GM23338 (cell line): ENCODE measurements around the gene A4GNT. TPM values are rescaled to one million over a fixed set of nuclear protein-coding genes. Genes with fewer than 3 reads are reported as not detected.
A peak's percentile ranks its signal among the peaks of the same experiment; 100 is the strongest.

ENCODE experiments used
- ATAC-seq: fragments of 200-7000 bp; cut with Tn5 transposase; 3 replicates; pipeline ENCODE4 v1.9.1; 2020
- DNase-seq: peaks from one replicate; pipeline ENCODE4 v3.0.0-alpha.2; 2015; ENCODE audit warnings: low spot score
- H2AFZ ChIP-seq: fragments of 200-600 bp; sonication (generic); 2 replicates; pipeline ENCODE4 v1.8.0; 2016; ENCODE audit warnings: antibody characterized with exemption, mild to moderate bottlenecking, moderate library complexity
- H3F3A ChIP-seq: fragments of 200-600 bp; sonication (generic); replicated peaks from 2 replicates; pipeline ENCODE4 v1.8.0; 2017; ENCODE audit warnings: antibody characterized with exemption, mixed run types, low read depth
- H3K27ac ChIP-seq: fragments of 200-600 bp; sonication (generic); 2 replicates; pipeline ENCODE4 v1.6.1; 2016; ENCODE audit warnings: low read depth
- H3K27me3 ChIP-seq: fragments of 200-600 bp; sonication (generic); 2 replicates; pipeline ENCODE4 v1.8.0; 2016; ENCODE audit warnings: mild to moderate bottlenecking, mixed run types, moderate library complexity; ENCODE audit not compliant: insufficient read depth
- H3K36me3 ChIP-seq: fragments of 200-600 bp; sonication (generic); 2 replicates; pipeline ENCODE4 v1.8.0; 2016; ENCODE audit warnings: mild to moderate bottlenecking; ENCODE audit not compliant: insufficient read depth
- H3K4me1 ChIP-seq: fragments of 200-600 bp; sonication (generic); 2 replicates; pipeline ENCODE4 v1.8.0; 2016; ENCODE audit warnings: mild to moderate bottlenecking, moderate library complexity; ENCODE audit not compliant: insufficient read depth
- H3K4me2 ChIP-seq: fragments of 200-600 bp; sonication (generic); 2 replicates; pipeline ENCODE4 v1.7.1; 2017; ENCODE audit warnings: mixed run types
- H3K4me3 ChIP-seq: fragments of 200-600 bp; sonication (generic); 2 replicates; pipeline ENCODE4 v1.6.1; 2016; ENCODE audit warnings: mixed run types
- H3K79me2 ChIP-seq: fragments of 200-600 bp; sonication (generic); replicated peaks from 2 replicates; pipeline ENCODE4 v1.8.0; 2017; ENCODE audit warnings: mild to moderate bottlenecking; ENCODE audit not compliant: insufficient read depth
- H3K9me2 ChIP-seq: fragments of 200-600 bp; sonication (generic); 2 replicates; pipeline ENCODE4 v1.8.0; 2017; ENCODE audit not compliant: insufficient read depth
- H4K20me1 ChIP-seq: fragments of 200-600 bp; sonication (generic); replicated peaks from 2 replicates; pipeline ENCODE4 v1.8.0; 2017; ENCODE audit warnings: mild to moderate bottlenecking; ENCODE audit not compliant: insufficient read depth
- H3K27ac Mint-ChIP-seq: 2 replicates; pipeline ENCODE4 v1.8.0; 2020; ENCODE audit warnings: inconsistent platforms, mild to moderate bottlenecking, moderate library complexity, mixed read lengths
- H3K27me3 Mint-ChIP-seq: 3 replicates; pipeline ENCODE4 v1.8.0; 2022; ENCODE audit warnings: low read depth, mild to moderate bottlenecking, moderate library complexity, mixed read lengths, inconsistent platforms; ENCODE audit not compliant: insufficient read depth, poor library complexity
- H3K36me3 Mint-ChIP-seq: 3 replicates; pipeline ENCODE4 v1.8.0; 2021; ENCODE audit warnings: low read depth, mild to moderate bottlenecking, inconsistent platforms, moderate library complexity, mixed read lengths
- H3K4me1 Mint-ChIP-seq: 3 replicates; pipeline ENCODE4 v1.8.0; 2020; ENCODE audit warnings: mild to moderate bottlenecking, inconsistent platforms, mixed read lengths
- H3K4me3 Mint-ChIP-seq: 3 replicates; pipeline ENCODE4 v1.8.0; 2021; ENCODE audit warnings: moderate library complexity, mild to moderate bottlenecking, inconsistent platforms, mixed read lengths
- H3K9me3 Mint-ChIP-seq: 3 replicates; pipeline ENCODE4 v1.8.0; 2020; ENCODE audit warnings: moderate library complexity, mild to moderate bottlenecking, inconsistent platforms, mixed read lengths
- JUNB ChIP-seq: IDR thresholded peaks from one replicate; pipeline ENCODE4 v1.6.1; 2016; ENCODE audit warnings: antibody characterized with exemption; ENCODE audit not compliant: unreplicated experiment
- STAT1 ChIP-seq: IDR thresholded peaks from one replicate; pipeline ENCODE4 v1.6.1; 2016; ENCODE audit warnings: antibody characterized with exemption; ENCODE audit not compliant: unreplicated experiment
- polyA plus RNA-seq: library from polyadenylated mRNA; unstranded; fragments of >200 nt; fragmentation: Nextera tagmentation; extraction: Ambion mirVana; gene quantifications from 2 replicates; pipeline ENCODE4 v1.2.1, GENCODE V29; 2016
- total RNA-seq: library from RNA; depleted of rRNA; stranded (reverse); fragments of >200 nt; shearing (Covaris generic); gene quantifications from 2 replicates; pipeline ENCODE4 v1.2.3, GENCODE V29; 2014
- TF ChIP-seq, protein P1 (sequence below), 2 experiments: fragments of 200-600 bp in 1 of 2; sonication (generic) in 1 of 2; conservative IDR thresholded peaks; 2 replicates each; pipeline versions ENCODE4 v1.5.1 to v1.6.1; 2016 to 2017; ENCODE audit warnings: antibody characterized with exemption in 2 of 2, low read depth in 2 of 2, mild to moderate bottlenecking in 2 of 2, moderate library complexity in 1 of 2
- TF ChIP-seq, protein P2 (sequence below): IDR thresholded peaks from 2 replicates; pipeline ENCODE4 v1.6.1; 2016; ENCODE audit warnings: antibody characterized with exemption
- TF ChIP-seq, protein P3 (sequence below): IDR thresholded peaks from one replicate; pipeline ENCODE4 v1.6.1; 2018; ENCODE audit warnings: antibody characterized with exemption; ENCODE audit not compliant: unreplicated experiment
- TF ChIP-seq, protein P4 (sequence below): fragments of 250-450 bp; sonication (Bioruptor Pico); IDR thresholded peaks from 2 replicates; pipeline ENCODE4 v1.5.0; 2020; ENCODE audit warnings: mild to moderate bottlenecking, moderate library complexity

The A4GNT gene
- total and polyA plus RNA-seq, 2 experiments from 2014 or later: not detected

DNA sequence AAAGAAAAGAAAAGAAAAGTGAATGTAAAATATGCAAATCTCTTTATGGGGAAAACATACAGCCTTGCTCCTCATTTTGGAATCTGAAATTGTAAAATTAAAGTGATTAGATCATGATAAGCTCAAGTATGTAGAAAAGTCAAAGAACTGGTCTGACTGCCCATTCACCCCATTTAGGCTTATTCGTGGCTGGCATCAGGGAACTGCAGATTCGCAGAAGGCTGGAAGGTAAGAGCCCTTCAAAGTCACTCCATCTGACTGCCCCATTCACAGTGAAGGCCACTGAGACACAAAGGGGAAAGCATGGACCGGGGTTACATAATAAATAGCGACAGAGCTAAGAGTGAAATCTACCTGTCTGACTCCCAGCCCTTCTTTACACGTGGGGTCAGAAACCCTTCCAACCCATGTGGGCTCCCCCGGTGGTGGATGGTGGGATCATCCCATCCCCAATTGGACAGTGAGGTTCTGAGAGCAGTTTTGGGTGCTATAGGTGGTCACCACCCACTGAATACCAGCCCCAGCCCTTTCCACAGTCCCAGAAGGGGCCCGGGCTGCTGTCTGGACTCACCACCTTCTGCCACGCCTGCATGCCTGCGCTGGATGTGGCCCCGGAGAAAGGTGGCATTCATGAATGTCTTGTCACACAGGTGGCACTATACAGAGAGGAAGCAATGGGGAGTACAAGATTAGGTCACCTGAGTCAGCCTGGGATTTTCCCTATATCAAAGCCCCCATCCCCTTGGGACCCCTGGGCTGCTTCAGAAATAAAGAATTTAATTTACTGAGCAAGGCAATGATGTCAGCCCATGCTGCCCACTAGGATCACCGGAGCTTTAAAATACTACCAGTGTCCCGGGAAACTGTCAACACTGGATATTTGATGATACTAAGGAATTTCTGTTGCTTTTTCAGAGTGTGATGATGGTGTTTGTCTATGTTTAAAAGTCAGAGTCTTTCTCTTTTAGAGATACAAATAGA, 34.7 kb downstream of the A4GNT start:
- no peaks in the 10 kb centered on the region for H3K79me2 ChIP-seq
- H3K36me3 ChIP-seq: no peaks in the 10 kb centered on the region
- no peaks in the 10 kb centered on the region for H4K20me1 ChIP-seq
- peaks cover 7% of the 10 kb centered on the region for H3K27me3 Mint-ChIP-seq
- no peak overlapping the region for H3K4me3 Mint-ChIP-seq
- no peak overlapping the region for H3K4me2 ChIP-seq
- H3K27me3 ChIP-seq: no peaks in the 10 kb centered on the region
- ATAC-seq: peak; percentile 98
- H3K4me1 ChIP-seq: peaks cover 4% of the 10 kb centered on the region; the same call in 1 of the 2 replicates
- DNase-seq: peak; percentile 79
- TF ChIP-seq, protein P1, sequence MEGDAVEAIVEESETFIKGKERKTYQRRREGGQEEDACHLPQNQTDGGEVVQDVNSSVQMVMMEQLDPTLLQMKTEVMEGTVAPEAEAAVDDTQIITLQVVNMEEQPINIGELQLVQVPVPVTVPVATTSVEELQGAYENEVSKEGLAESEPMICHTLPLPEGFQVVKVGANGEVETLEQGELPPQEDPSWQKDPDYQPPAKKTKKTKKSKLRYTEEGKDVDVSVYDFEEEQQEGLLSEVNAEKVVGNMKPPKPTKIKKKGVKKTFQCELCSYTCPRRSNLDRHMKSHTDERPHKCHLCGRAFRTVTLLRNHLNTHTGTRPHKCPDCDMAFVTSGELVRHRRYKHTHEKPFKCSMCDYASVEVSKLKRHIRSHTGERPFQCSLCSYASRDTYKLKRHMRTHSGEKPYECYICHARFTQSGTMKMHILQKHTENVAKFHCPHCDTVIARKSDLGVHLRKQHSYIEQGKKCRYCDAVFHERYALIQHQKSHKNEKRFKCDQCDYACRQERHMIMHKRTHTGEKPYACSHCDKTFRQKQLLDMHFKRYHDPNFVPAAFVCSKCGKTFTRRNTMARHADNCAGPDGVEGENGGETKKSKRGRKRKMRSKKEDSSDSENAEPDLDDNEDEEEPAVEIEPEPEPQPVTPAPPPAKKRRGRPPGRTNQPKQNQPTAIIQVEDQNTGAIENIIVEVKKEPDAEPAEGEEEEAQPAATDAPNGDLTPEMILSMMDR (conservative IDR thresholded peaks at IDR 0.05; ENCODE audit: low read depth in 2 of 2): peak; percentile 56 to 66
- TF ChIP-seq JUNB: no peak
- peaks cover 5% of the 10 kb centered on the region; the same call in 1 of the 3 replicates for H3K9me3 Mint-ChIP-seq
- H3K27ac Mint-ChIP-seq: no peak overlapping the region
- peaks cover 18% of the 10 kb centered on the region for H3K4me1 Mint-ChIP-seq
- H3K27ac ChIP-seq: no peak overlapping the region
- no peak overlapping the region for H3K4me3 ChIP-seq
- H3F3A ChIP-seq: no peaks in the 10 kb centered on the region
- no peak overlapping the region; the same call in 1 of the 2 replicates for H2AFZ ChIP-seq
- H3K9me2 ChIP-seq: no peaks in the 10 kb centered on the region
- peaks cover 26% of the 10 kb centered on the region for H3K36me3 Mint-ChIP-seq

DNA sequence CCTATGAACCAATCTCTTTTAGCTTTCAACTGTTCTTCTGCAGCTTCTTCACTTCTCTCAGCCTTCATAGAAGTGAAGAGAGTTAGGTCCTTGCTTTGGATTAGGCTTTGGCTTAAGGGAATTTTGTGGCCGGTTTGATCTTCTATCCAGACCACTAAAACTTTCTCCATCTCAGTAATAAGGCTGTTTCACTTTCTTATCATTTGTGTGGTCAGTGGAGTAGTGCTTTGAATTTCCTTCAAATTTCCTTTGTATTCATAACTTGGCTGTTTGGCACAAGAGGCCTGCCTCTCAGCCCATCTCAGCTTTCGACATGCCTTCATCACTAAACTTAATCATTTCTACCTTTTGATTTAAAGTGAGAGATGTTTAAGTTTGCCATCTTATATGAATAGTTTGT, 38.5 kb downstream of the A4GNT start:
- Histone ChIP-seq H2AFZ (no peak overlapping the region), H3K79me2 (no peaks in the 10 kb centered on the region), H4K20me1 (0 out of 2 replicates have a peak, but pooled peaks cover 3% of the 10 kb centered on the region), H3F3A (no peaks in the 10 kb centered on the region), H3K27ac (no peak overlapping the region), H3K4me3 (no peak overlapping the region), H3K4me1 (no peaks in the 10 kb centered on the region), H3K9me2 (no peaks in the 10 kb centered on the region), H3K27me3 (no peaks in the 10 kb centered on the region), H3K36me3 (0 out of 2 replicates have a peak, but pooled peaks cover 6% of the 10 kb centered on the region), H3K4me2 (no peak overlapping the region)
- ATAC-seq: no peak
- no peak overlapping the region for H3K27ac Mint-ChIP-seq
- H3K27me3 Mint-ChIP-seq: peaks cover 2% of the 10 kb centered on the region
- DNase-seq: no peak
- peaks cover 11% of the 10 kb centered on the region; the same call in 2 of the 3 replicates for H3K4me1 Mint-ChIP-seq
- no peak overlapping the region for H3K4me3 Mint-ChIP-seq
- peaks cover 20% of the 10 kb centered on the region for H3K36me3 Mint-ChIP-seq
- peaks cover 5% of the 10 kb centered on the region; the same call in 1 of the 3 replicates for H3K9me3 Mint-ChIP-seq
- TF ChIP-seq, protein P2, sequence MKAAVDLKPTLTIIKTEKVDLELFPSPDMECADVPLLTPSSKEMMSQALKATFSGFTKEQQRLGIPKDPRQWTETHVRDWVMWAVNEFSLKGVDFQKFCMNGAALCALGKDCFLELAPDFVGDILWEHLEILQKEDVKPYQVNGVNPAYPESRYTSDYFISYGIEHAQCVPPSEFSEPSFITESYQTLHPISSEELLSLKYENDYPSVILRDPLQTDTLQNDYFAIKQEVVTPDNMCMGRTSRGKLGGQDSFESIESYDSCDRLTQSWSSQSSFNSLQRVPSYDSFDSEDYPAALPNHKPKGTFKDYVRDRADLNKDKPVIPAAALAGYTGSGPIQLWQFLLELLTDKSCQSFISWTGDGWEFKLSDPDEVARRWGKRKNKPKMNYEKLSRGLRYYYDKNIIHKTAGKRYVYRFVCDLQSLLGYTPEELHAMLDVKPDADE: no peak
- no peak for TF ChIP-seq STAT1
- TF ChIP-seq, protein P3, sequence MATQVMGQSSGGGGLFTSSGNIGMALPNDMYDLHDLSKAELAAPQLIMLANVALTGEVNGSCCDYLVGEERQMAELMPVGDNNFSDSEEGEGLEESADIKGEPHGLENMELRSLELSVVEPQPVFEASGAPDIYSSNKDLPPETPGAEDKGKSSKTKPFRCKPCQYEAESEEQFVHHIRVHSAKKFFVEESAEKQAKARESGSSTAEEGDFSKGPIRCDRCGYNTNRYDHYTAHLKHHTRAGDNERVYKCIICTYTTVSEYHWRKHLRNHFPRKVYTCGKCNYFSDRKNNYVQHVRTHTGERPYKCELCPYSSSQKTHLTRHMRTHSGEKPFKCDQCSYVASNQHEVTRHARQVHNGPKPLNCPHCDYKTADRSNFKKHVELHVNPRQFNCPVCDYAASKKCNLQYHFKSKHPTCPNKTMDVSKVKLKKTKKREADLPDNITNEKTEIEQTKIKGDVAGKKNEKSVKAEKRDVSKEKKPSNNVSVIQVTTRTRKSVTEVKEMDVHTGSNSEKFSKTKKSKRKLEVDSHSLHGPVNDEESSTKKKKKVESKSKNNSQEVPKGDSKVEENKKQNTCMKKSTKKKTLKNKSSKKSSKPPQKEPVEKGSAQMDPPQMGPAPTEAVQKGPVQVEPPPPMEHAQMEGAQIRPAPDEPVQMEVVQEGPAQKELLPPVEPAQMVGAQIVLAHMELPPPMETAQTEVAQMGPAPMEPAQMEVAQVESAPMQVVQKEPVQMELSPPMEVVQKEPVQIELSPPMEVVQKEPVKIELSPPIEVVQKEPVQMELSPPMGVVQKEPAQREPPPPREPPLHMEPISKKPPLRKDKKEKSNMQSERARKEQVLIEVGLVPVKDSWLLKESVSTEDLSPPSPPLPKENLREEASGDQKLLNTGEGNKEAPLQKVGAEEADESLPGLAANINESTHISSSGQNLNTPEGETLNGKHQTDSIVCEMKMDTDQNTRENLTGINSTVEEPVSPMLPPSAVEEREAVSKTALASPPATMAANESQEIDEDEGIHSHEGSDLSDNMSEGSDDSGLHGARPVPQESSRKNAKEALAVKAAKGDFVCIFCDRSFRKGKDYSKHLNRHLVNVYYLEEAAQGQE: no peak
- TF ChIP-seq, protein P4, sequence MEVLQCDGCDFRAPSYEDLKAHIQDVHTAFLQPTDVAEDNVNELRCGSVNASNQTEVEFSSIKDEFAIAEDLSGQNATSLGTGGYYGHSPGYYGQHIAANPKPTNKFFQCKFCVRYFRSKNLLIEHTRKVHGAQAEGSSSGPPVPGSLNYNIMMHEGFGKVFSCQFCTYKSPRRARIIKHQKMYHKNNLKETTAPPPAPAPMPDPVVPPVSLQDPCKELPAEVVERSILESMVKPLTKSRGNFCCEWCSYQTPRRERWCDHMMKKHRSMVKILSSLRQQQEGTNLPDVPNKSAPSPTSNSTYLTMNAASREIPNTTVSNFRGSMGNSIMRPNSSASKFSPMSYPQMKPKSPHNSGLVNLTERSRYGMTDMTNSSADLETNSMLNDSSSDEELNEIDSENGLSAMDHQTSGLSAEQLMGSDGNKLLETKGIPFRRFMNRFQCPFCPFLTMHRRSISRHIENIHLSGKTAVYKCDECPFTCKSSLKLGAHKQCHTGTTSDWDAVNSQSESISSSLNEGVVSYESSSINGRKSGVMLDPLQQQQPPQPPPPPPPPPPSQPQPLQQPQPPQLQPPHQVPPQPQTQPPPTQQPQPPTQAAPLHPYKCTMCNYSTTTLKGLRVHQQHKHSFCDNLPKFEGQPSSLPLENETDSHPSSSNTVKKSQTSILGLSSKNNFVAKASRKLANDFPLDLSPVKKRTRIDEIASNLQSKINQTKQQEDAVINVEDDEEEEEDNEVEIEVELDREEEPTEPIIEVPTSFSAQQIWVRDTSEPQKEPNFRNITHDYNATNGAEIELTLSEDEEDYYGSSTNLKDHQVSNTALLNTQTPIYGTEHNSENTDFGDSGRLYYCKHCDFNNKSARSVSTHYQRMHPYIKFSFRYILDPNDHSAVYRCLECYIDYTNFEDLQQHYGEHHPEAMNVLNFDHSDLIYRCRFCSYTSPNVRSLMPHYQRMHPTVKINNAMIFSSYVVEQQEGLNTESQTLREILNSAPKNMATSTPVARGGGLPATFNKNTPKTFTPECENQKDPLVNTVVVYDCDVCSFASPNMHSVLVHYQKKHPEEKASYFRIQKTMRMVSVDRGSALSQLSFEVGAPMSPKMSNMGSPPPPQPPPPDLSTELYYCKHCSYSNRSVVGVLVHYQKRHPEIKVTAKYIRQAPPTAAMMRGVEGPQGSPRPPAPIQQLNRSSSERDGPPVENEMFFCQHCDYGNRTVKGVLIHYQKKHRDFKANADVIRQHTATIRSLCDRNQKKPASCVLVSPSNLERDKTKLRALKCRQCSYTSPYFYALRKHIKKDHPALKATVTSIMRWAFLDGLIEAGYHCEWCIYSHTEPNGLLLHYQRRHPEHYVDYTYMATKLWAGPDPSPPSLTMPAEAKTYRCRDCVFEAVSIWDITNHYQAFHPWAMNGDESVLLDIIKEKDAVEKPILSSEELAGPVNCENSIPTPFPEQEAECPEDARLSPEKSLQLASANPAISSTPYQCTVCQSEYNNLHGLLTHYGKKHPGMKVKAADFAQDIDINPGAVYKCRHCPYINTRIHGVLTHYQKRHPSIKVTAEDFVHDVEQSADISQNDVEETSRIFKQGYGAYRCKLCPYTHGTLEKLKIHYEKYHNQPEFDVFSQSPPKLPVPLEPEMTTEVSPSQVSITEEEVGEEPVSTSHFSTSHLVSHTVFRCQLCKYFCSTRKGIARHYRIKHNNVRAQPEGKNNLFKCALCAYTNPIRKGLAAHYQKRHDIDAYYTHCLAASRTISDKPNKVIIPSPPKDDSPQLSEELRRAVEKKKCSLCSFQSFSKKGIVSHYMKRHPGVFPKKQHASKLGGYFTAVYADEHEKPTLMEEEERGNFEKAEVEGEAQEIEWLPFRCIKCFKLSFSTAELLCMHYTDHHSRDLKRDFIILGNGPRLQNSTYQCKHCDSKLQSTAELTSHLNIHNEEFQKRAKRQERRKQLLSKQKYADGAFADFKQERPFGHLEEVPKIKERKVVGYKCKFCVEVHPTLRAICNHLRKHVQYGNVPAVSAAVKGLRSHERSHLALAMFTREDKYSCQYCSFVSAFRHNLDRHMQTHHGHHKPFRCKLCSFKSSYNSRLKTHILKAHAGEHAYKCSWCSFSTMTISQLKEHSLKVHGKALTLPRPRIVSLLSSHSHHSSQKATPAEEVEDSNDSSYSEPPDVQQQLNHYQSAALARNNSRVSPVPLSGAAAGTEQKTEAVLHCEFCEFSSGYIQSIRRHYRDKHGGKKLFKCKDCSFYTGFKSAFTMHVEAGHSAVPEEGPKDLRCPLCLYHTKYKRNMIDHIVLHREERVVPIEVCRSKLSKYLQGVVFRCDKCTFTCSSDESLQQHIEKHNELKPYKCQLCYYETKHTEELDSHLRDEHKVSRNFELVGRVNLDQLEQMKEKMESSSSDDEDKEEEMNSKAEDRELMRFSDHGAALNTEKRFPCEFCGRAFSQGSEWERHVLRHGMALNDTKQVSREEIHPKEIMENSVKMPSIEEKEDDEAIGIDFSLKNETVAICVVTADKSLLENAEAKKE: no peak
- TF ChIP-seq JUNB: no peak
